ENCODE results near the gene KAZN.

Gene KAZN

DNA sequence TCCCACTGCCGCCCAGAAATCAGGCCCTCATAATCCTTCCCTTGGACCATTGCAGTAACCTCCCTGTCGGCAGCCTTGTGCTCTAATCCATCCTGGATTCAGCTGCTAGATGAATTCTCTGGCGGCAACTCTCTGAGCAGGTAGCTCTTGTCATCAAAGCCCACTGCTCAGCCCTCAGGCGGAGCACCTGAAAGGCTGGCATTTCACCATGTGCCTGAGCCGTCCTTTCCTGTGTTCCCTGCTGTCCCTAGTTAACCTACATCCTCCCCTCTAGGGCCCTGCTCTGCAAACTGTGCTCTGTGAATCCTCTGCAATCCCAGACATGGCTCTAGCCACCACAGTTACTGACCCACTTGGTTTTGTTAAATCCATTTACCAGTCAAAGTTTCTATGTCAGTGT is 118.0 kb downstream of the KAZN start:
- Histone ChIP-seq H3K4me3 (ENCODE audit: low read length in 2 of 2) (no peak overlapping the region), H3K4me1 (ENCODE audit: control insufficient read depth in 2 of 2, insufficient read depth in 2 of 2, low read length in 2 of 2) (no peaks in the 10 kb centered on the region), H3K27ac (ENCODE audit: low read depth in 2 of 2, low read length in 2 of 2) (no peak overlapping the region), H3K36me3 (ENCODE audit: control insufficient read depth in 2 of 2, insufficient read depth in 2 of 2, low read length in 2 of 2) (no peaks in the 10 kb centered on the region), H3K9ac (ENCODE audit: low read depth in 1 of 2, low read length in 2 of 2) (no peak overlapping the region), H3K9me3 (ENCODE audit: control insufficient read depth in 2 of 2, low read length in 2 of 2) (no peaks in the 10 kb centered on the region), H3K27me3 (ENCODE audit: control insufficient read depth in 2 of 2, insufficient read depth in 2 of 2, low read length in 2 of 2) (no peaks in the 10 kb centered on the region)

DNA sequence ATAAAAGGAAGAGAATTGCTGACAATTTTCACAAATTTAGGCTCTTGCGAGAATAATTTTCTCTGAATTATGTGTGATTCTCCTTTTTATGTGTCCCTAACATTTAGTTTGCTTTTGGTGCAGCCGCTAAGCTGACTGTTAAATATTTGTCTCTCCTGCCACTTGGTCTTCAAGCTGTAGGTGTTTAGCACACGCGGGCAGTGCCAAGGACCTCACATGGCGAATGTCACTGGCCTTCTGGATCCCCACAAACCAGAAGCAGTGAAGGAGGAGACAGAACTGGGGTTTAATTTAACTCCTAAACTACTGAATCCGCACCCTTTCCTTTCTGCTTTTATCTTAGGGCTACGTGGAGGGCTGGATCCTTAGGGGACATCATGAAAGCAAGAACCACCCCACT is 120.0 kb downstream of the KAZN start:
- H3K9me3 ChIP-seq (ENCODE audit: control insufficient read depth in 2 of 2, low read length in 2 of 2) = no peaks in the 10 kb centered on the region
- no peak overlapping the region for H3K27ac ChIP-seq (ENCODE audit: low read depth in 2 of 2, low read length in 2 of 2)
- no peaks in the 10 kb centered on the region for H3K27me3 ChIP-seq (ENCODE audit: control insufficient read depth in 2 of 2, insufficient read depth in 2 of 2, low read length in 2 of 2)
- H3K9ac ChIP-seq (ENCODE audit: low read depth in 1 of 2, low read length in 2 of 2) = no peak overlapping the region
- H3K4me1 ChIP-seq (ENCODE audit: control insufficient read depth in 2 of 2, insufficient read depth in 2 of 2, low read length in 2 of 2) = no peaks in the 10 kb centered on the region
- no peaks in the 10 kb centered on the region for H3K36me3 ChIP-seq (ENCODE audit: control insufficient read depth in 2 of 2, insufficient read depth in 2 of 2, low read length in 2 of 2)
- H3K4me3 ChIP-seq (ENCODE audit: low read length in 2 of 2) = no peak overlapping the region

DNA sequence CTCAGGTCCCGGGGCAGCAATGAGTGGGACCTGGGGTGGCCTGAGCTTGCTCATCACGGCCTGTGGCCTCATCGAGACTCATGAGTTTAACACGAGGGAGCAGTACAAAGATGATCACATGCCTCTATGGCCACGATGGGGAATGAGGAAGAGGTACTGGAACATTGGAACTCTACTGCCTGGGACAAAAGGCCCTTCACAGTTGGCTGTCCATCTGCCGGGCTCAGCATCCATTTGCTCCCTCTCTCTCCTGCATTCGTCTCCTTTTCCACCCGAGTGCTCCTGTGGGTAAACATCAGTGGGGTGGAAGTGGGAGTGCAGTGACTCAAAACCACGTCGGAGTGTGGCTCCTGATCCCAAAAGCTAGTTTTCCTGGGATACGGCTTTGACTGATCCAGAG is 124.9 kb downstream of the KAZN start:
- H3K9me3 ChIP-seq (ENCODE audit: control insufficient read depth in 2 of 2, low read length in 2 of 2) = no peaks in the 10 kb centered on the region
- no peaks in the 10 kb centered on the region for H3K4me1 ChIP-seq (ENCODE audit: control insufficient read depth in 2 of 2, insufficient read depth in 2 of 2, low read length in 2 of 2)
- H3K27me3 ChIP-seq (ENCODE audit: control insufficient read depth in 2 of 2, insufficient read depth in 2 of 2, low read length in 2 of 2) = no peaks in the 10 kb centered on the region
- H3K9ac ChIP-seq (ENCODE audit: low read depth in 1 of 2, low read length in 2 of 2) = no peak overlapping the region
- no peaks in the 10 kb centered on the region for H3K36me3 ChIP-seq (ENCODE audit: control insufficient read depth in 2 of 2, insufficient read depth in 2 of 2, low read length in 2 of 2)
- H3K27ac ChIP-seq (ENCODE audit: low read depth in 2 of 2, low read length in 2 of 2) = no peak overlapping the region
- H3K4me3 ChIP-seq (ENCODE audit: low read length in 2 of 2) = no peak overlapping the region

DNA sequence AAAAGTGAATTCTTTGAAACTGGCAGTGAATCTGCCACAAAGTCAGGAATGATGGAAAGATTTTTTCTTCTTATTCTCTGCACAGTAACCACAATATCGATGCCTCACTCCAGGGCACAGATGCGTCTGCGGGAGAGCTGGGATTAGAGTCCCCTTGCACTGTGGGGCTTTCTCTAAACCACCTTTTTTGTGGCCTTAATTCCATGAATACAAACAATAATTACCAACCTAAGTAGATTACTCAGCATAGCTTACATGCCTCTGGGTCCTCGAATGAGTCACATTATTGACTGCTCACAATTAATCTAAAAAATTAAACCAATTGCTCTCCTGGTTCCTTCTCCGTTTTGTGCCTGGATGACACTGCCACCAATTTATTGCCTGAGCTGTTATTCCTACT is 125.8 kb downstream of the KAZN start:
- Histone ChIP-seq H3K27ac (ENCODE audit: low read depth in 2 of 2, low read length in 2 of 2) (no peak overlapping the region), H3K4me3 (ENCODE audit: low read length in 2 of 2) (no peak overlapping the region), H3K4me1 (ENCODE audit: control insufficient read depth in 2 of 2, insufficient read depth in 2 of 2, low read length in 2 of 2) (no peaks in the 10 kb centered on the region), H3K36me3 (ENCODE audit: control insufficient read depth in 2 of 2, insufficient read depth in 2 of 2, low read length in 2 of 2) (no peaks in the 10 kb centered on the region), H3K9ac (ENCODE audit: low read depth in 1 of 2, low read length in 2 of 2) (no peak overlapping the region), H3K9me3 (ENCODE audit: control insufficient read depth in 2 of 2, low read length in 2 of 2) (no peaks in the 10 kb centered on the region), H3K27me3 (ENCODE audit: control insufficient read depth in 2 of 2, insufficient read depth in 2 of 2, low read length in 2 of 2) (no peaks in the 10 kb centered on the region)

DNA sequence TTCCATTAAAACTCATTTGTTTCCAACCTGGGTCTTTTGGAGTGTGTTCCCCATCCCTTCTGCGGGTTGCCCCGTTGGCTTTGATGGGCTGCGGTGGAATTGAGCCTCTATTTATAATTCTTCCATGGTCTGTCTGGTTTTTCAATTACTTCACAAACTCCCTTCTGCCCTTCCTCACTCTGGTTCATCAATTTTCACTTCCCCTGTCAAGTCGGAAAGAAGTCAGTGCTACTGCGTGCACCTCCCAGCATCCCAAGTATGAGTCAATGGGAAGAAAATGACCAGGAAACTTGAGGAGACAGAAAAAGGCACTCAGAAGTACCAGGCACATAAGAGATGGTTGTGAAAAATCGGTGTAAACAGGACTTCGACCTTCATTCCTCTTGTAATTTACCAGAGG is 126.2 kb downstream of the KAZN start:
- Histone ChIP-seq H3K4me3 (ENCODE audit: low read length in 2 of 2) (no peak overlapping the region), H3K36me3 (ENCODE audit: control insufficient read depth in 2 of 2, insufficient read depth in 2 of 2, low read length in 2 of 2) (no peaks in the 10 kb centered on the region), H3K9ac (ENCODE audit: low read depth in 1 of 2, low read length in 2 of 2) (no peak overlapping the region), H3K9me3 (ENCODE audit: control insufficient read depth in 2 of 2, low read length in 2 of 2) (no peaks in the 10 kb centered on the region), H3K27me3 (ENCODE audit: control insufficient read depth in 2 of 2, insufficient read depth in 2 of 2, low read length in 2 of 2) (no peaks in the 10 kb centered on the region), H3K27ac (ENCODE audit: low read depth in 2 of 2, low read length in 2 of 2) (no peak overlapping the region), H3K4me1 (ENCODE audit: control insufficient read depth in 2 of 2, insufficient read depth in 2 of 2, low read length in 2 of 2) (no peaks in the 10 kb centered on the region)

DNA sequence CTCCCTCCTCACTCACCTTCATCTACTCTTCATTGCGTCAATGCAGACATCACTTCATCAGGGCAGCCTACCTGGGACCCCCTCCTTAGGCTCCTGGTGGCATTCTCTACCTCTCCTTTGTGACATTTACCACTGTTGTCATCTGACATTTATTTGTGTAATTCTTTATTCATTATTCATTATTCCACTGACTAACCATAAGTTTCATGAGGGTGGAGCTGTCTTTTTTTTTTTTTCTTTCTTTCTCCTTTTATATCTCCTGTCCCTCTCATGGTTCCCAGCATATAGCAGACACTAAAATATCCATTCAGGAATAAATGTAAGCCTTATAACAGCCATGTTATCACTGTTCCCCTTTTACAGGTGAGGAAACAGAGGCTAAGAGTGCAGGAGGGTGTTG is 126.8 kb downstream of the KAZN start:
- Histone ChIP-seq H3K4me3 (ENCODE audit: low read length in 2 of 2) (no peak overlapping the region), H3K4me1 (ENCODE audit: control insufficient read depth in 2 of 2, insufficient read depth in 2 of 2, low read length in 2 of 2) (no peaks in the 10 kb centered on the region), H3K9me3 (ENCODE audit: control insufficient read depth in 2 of 2, low read length in 2 of 2) (no peaks in the 10 kb centered on the region), H3K27ac (ENCODE audit: low read depth in 2 of 2, low read length in 2 of 2) (no peak overlapping the region), H3K27me3 (ENCODE audit: control insufficient read depth in 2 of 2, insufficient read depth in 2 of 2, low read length in 2 of 2) (no peaks in the 10 kb centered on the region), H3K36me3 (ENCODE audit: control insufficient read depth in 2 of 2, insufficient read depth in 2 of 2, low read length in 2 of 2) (no peaks in the 10 kb centered on the region), H3K9ac (ENCODE audit: low read depth in 1 of 2, low read length in 2 of 2) (no peak overlapping the region)

DNA sequence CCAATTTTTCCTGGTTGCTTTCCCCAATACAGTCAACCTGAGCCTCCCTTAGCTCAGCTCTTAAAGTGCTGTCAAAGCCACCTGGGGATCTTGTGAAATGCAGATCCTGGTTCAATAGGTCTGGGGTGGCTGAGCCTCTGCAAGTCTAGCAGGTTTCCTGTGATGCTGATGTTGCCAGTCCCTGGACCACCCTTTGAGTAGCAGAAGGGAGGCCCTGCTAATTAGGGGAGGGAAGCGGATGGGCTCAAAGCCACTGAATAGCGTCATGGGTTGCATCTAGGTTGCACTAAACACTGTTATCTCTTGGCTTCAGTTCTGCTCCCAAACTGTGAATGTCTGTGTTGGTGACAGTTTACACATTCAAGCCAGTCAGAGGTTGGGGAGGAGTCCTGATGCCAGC is 127.2 kb downstream of the KAZN start:
- no peak overlapping the region for H3K9ac ChIP-seq (ENCODE audit: low read depth in 1 of 2, low read length in 2 of 2)
- no peak overlapping the region for H3K4me3 ChIP-seq (ENCODE audit: low read length in 2 of 2)
- no peaks in the 10 kb centered on the region for H3K4me1 ChIP-seq (ENCODE audit: control insufficient read depth in 2 of 2, insufficient read depth in 2 of 2, low read length in 2 of 2)
- H3K9me3 ChIP-seq (ENCODE audit: control insufficient read depth in 2 of 2, low read length in 2 of 2) = no peaks in the 10 kb centered on the region
- no peak overlapping the region for H3K27ac ChIP-seq (ENCODE audit: low read depth in 2 of 2, low read length in 2 of 2)
- no peaks in the 10 kb centered on the region for H3K36me3 ChIP-seq (ENCODE audit: control insufficient read depth in 2 of 2, insufficient read depth in 2 of 2, low read length in 2 of 2)
- H3K27me3 ChIP-seq (ENCODE audit: control insufficient read depth in 2 of 2, insufficient read depth in 2 of 2, low read length in 2 of 2) = no peaks in the 10 kb centered on the region

DNA sequence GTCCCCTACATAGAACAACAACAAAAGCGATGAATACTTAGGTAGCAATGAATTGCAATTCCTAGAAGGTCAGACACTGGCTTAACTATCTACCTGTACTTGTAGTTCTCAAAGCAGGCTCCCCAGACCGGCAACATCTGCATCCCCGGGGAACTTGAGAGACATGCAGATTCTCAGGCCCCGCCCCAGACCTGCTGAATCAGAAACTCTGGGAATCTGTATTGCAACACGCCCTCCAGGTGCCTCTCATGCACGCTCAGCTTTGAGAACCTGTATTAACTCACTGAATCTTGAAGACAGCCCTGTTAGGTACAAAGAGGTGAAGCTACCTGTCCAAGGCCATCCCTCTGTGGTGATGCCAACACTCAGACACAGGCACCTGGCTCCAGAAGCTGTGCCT is 128.1 kb downstream of the KAZN start:
- Histone ChIP-seq H3K9ac (ENCODE audit: low read depth in 1 of 2, low read length in 2 of 2) (no peak overlapping the region), H3K4me1 (ENCODE audit: control insufficient read depth in 2 of 2, insufficient read depth in 2 of 2, low read length in 2 of 2) (no peaks in the 10 kb centered on the region), H3K9me3 (ENCODE audit: control insufficient read depth in 2 of 2, low read length in 2 of 2) (no peaks in the 10 kb centered on the region), H3K36me3 (ENCODE audit: control insufficient read depth in 2 of 2, insufficient read depth in 2 of 2, low read length in 2 of 2) (no peaks in the 10 kb centered on the region), H3K27ac (ENCODE audit: low read depth in 2 of 2, low read length in 2 of 2) (no peak overlapping the region), H3K4me3 (ENCODE audit: low read length in 2 of 2) (no peak overlapping the region), H3K27me3 (ENCODE audit: control insufficient read depth in 2 of 2, insufficient read depth in 2 of 2, low read length in 2 of 2) (no peaks in the 10 kb centered on the region)

DNA sequence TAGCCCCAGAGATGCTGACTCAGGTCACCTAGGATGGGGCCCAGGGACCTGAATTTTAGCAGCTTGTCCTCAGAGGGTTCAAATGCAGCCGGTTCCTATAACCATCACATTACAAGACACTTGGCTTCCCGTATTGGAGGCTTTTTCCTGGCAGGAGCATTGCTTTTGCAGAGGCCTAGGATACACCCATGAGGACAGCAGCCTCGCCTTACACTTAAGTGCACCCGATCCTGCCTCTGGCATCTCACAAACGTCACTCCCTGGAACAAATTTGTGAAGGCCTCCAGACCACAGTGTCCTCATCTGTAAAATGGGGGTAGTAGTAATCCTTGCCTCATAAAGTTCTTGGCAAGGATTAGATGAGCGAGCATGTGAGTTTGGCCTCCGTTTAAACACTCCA is 130.0 kb downstream of the KAZN start:
- Histone ChIP-seq H3K4me1 (ENCODE audit: control insufficient read depth in 2 of 2, insufficient read depth in 2 of 2, low read length in 2 of 2) (no peaks in the 10 kb centered on the region), H3K9me3 (ENCODE audit: control insufficient read depth in 2 of 2, low read length in 2 of 2) (no peaks in the 10 kb centered on the region), H3K9ac (ENCODE audit: low read depth in 1 of 2, low read length in 2 of 2) (no peak overlapping the region), H3K27ac (ENCODE audit: low read depth in 2 of 2, low read length in 2 of 2) (no peak overlapping the region), H3K36me3 (ENCODE audit: control insufficient read depth in 2 of 2, insufficient read depth in 2 of 2, low read length in 2 of 2) (no peaks in the 10 kb centered on the region), H3K27me3 (ENCODE audit: control insufficient read depth in 2 of 2, insufficient read depth in 2 of 2, low read length in 2 of 2) (no peaks in the 10 kb centered on the region), H3K4me3 (ENCODE audit: low read length in 2 of 2) (no peak overlapping the region)

DNA sequence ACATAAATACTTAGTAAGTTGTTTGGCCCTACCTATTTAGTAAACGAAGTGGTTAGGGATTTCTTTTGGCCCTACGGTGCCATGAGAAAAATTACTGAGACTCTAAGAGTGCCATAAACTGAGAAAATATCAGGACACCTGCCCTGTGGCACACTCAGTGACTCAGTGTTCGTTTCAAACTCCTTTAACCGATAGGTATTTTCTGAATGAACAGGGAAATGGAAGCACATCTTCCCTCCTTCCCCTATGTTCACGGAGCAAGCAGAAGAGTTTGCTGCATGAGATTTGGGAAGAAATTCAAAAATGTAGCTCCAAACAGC is 134.2 kb downstream of the KAZN start:
- Histone ChIP-seq H3K9me3 (ENCODE audit: control insufficient read depth in 2 of 2, low read length in 2 of 2) (no peaks in the 10 kb centered on the region), H3K4me3 (ENCODE audit: low read length in 2 of 2) (no peak overlapping the region), H3K36me3 (ENCODE audit: control insufficient read depth in 2 of 2, insufficient read depth in 2 of 2, low read length in 2 of 2) (no peaks in the 10 kb centered on the region), H3K27me3 (ENCODE audit: control insufficient read depth in 2 of 2, insufficient read depth in 2 of 2, low read length in 2 of 2) (no peaks in the 10 kb centered on the region), H3K9ac (ENCODE audit: low read depth in 1 of 2, low read length in 2 of 2) (no peak overlapping the region), H3K27ac (ENCODE audit: low read depth in 2 of 2, low read length in 2 of 2) (no peak overlapping the region), H3K4me1 (ENCODE audit: control insufficient read depth in 2 of 2, insufficient read depth in 2 of 2, low read length in 2 of 2) (no peaks in the 10 kb centered on the region)

DNA sequence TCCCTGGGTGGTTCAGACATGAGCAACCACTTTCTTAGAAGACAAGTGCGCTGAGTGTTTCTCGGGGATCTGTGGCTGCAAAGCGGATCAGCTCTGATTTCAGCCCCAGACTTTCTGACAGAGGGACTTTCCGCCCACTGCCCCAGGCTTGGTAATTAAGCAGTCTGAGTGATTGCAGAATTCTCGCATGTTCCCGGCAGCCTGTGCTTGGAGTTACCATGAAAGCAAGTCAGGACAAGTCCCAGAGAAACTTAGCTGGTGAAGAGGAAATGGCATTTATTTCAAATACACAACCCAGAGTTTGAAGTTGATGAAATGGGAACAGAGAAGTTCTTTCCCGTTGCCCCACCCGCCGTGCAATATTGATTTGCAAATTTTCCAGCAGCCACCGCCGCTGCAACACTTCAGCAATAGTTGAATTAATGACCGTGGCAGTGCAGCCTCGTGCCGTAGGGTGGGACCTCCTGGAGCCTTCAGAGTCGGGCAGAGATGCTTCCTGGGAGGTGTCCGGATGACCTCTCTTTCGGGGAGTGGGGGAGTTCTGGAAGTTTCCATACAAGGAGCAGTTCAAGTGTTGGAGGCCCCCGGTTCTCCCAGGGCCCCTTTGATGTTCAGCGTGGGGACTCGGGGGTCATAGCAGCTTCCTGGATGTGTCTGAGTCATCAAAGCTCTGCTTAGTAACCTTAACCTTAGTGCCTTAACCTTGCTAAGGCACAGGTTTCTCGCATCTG is 134.7 kb downstream of the KAZN start:
- Histone ChIP-seq H3K36me3 (ENCODE audit: control insufficient read depth in 2 of 2, insufficient read depth in 2 of 2, low read length in 2 of 2) (no peaks in the 10 kb centered on the region), H3K4me1 (ENCODE audit: control insufficient read depth in 2 of 2, insufficient read depth in 2 of 2, low read length in 2 of 2) (no peaks in the 10 kb centered on the region), H3K9me3 (ENCODE audit: control insufficient read depth in 2 of 2, low read length in 2 of 2) (no peaks in the 10 kb centered on the region), H3K9ac (ENCODE audit: low read depth in 1 of 2, low read length in 2 of 2) (no peak overlapping the region), H3K27ac (ENCODE audit: low read depth in 2 of 2, low read length in 2 of 2) (no peak overlapping the region), H3K4me3 (ENCODE audit: low read length in 2 of 2) (no peak overlapping the region), H3K27me3 (ENCODE audit: control insufficient read depth in 2 of 2, insufficient read depth in 2 of 2, low read length in 2 of 2) (no peaks in the 10 kb centered on the region)
